ENCODE measurements around the gene ADGRF1. TPM values are rescaled to one million over a fixed set of nuclear protein-coding genes. Genes with fewer than 3 reads are reported as not detected.

Gene ADGRF1
- total RNA-seq, 1 donor from 2014 or later: not detected

- DNase-seq (ENCODE audit: extremely low spot score, unreplicated experiment): no peak
- Mint-ChIP-seq H3K9me3 (ENCODE audit: unreplicated experiment) (no peaks in the 10 kb centered on the region), H3K27me3 (ENCODE audit: unreplicated experiment) (peaks cover 18% of the 10 kb centered on the region), H3K4me1 (ENCODE audit: unreplicated experiment) (peaks cover 8% of the 10 kb centered on the region), H3K27ac (ENCODE audit: unreplicated experiment) (no peak overlapping the region), H3K36me3 (ENCODE audit: unreplicated experiment) (no peaks in the 10 kb centered on the region), H3K4me3 (ENCODE audit: unreplicated experiment) (no peak overlapping the region)
- TF ChIP-seq, protein P1, sequence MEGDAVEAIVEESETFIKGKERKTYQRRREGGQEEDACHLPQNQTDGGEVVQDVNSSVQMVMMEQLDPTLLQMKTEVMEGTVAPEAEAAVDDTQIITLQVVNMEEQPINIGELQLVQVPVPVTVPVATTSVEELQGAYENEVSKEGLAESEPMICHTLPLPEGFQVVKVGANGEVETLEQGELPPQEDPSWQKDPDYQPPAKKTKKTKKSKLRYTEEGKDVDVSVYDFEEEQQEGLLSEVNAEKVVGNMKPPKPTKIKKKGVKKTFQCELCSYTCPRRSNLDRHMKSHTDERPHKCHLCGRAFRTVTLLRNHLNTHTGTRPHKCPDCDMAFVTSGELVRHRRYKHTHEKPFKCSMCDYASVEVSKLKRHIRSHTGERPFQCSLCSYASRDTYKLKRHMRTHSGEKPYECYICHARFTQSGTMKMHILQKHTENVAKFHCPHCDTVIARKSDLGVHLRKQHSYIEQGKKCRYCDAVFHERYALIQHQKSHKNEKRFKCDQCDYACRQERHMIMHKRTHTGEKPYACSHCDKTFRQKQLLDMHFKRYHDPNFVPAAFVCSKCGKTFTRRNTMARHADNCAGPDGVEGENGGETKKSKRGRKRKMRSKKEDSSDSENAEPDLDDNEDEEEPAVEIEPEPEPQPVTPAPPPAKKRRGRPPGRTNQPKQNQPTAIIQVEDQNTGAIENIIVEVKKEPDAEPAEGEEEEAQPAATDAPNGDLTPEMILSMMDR (IDR thresholded peaks at IDR 0.05): no peak
Observed at GRCh38 chr6:47075741-47076421, 33.7 kb upstream of the ADGRF1 start.

DNA sequence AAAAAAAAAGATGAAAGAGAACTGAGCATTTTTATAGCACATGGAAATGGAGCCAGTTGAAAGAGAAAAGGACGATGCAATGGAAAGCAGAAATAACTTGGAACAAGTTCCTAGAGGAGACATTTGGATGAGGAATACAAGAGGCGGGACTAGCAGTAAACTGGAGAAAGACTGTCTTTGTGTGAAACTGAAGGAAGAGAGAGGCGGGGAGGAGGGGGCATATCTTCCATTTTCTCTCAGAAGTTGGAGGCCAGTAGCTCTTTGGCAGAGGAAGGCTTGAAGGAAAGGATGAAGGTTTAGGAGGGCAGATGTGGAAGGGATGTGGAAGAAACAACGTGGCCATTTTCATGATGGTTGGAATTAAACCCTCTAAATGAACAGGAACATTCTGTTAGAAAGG is 33.0 kb upstream of the ADGRF1 start:
- DNase-seq (ENCODE audit: extremely low spot score, unreplicated experiment): no peak
- Mint-ChIP-seq H3K4me1 (ENCODE audit: unreplicated experiment) (peaks cover 8% of the 10 kb centered on the region), H3K36me3 (ENCODE audit: unreplicated experiment) (no peaks in the 10 kb centered on the region), H3K4me3 (ENCODE audit: unreplicated experiment) (no peak overlapping the region), H3K27me3 (ENCODE audit: unreplicated experiment) (peaks cover 18% of the 10 kb centered on the region), H3K27ac (ENCODE audit: unreplicated experiment) (no peak overlapping the region), H3K9me3 (ENCODE audit: unreplicated experiment) (no peaks in the 10 kb centered on the region)
- TF ChIP-seq, protein P1 (IDR thresholded peaks at IDR 0.05): no peak

DNA sequence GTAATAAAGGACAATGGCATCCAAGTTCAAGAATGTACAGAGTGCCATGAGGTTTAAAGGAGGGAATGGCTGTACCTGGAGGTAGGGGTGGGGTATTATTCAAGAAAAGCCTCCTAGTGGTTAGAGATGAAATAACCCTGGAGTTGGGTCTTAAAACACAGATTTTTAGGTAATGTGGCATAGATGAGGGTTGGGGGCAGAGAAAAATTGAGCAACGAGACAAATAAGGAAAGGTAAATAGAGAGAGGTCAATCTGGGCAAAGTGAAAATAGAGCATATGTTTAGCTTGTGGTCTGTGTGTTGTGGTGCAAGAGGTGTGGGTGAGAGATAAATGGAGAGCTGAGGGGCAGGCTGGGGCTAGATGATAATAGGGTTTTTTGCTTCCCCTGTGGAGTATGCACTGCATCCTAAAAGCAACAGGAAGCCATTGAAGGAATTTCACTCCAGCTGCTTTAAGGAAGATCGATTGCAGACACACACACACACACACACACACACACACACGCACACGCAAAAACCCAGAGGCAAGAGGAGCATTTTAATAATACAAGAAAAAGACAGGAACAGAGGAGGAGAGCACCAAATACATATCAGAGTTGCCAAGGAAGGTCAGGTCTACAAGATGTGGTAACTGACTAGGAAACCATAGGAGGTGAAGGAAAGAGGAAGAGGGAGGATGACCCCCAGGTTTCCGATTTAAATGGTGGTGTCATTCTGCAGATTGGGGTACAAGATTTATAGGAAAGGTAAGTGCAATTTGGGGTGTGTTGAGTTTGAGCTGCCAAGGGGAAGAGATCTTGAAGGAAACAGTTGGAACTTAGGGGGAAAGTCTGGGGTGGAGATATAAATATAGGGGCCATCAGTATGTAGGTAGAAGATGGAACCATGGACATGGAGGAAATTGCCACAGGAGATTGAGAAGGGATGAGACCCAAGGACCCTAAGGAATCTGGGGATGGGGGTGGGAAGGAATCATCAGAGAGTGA is 31.3 kb upstream of the ADGRF1 start:
- TF ChIP-seq, protein P1 (IDR thresholded peaks at IDR 0.05): peak; percentile 15
- no peak overlapping the region for H3K4me3 Mint-ChIP-seq (ENCODE audit: unreplicated experiment)
- no peak overlapping the region for H3K27ac Mint-ChIP-seq (ENCODE audit: unreplicated experiment)
- no peaks in the 10 kb centered on the region for H3K9me3 Mint-ChIP-seq (ENCODE audit: unreplicated experiment)
- no peaks in the 10 kb centered on the region for H3K36me3 Mint-ChIP-seq (ENCODE audit: unreplicated experiment)
- DNase-seq (ENCODE audit: extremely low spot score, unreplicated experiment): no peak
- H3K27me3 Mint-ChIP-seq (ENCODE audit: unreplicated experiment): peaks cover 18% of the 10 kb centered on the region
- H3K4me1 Mint-ChIP-seq (ENCODE audit: unreplicated experiment): peaks cover 8% of the 10 kb centered on the region

GRCh38 chr6:47072667-47073066 is 30.5 kb upstream of the ADGRF1 start:
- Mint-ChIP-seq H3K4me1 (ENCODE audit: unreplicated experiment) (peaks cover 8% of the 10 kb centered on the region), H3K27me3 (ENCODE audit: unreplicated experiment) (peaks cover 18% of the 10 kb centered on the region), H3K9me3 (ENCODE audit: unreplicated experiment) (no peaks in the 10 kb centered on the region), H3K4me3 (ENCODE audit: unreplicated experiment) (no peak overlapping the region), H3K27ac (ENCODE audit: unreplicated experiment) (no peak overlapping the region), H3K36me3 (ENCODE audit: unreplicated experiment) (no peaks in the 10 kb centered on the region)
- DNase-seq (ENCODE audit: extremely low spot score, unreplicated experiment): no peak
- TF ChIP-seq, protein P1 (IDR thresholded peaks at IDR 0.05): no peak

- DNase-seq (ENCODE audit: extremely low spot score, unreplicated experiment): no peak
- no peaks in the 10 kb centered on the region for H3K9me3 Mint-ChIP-seq (ENCODE audit: unreplicated experiment)
- H3K4me3 Mint-ChIP-seq (ENCODE audit: unreplicated experiment): no peak overlapping the region
- H3K4me1 Mint-ChIP-seq (ENCODE audit: unreplicated experiment): peaks cover 2% of the 10 kb centered on the region
- peaks cover 11% of the 10 kb centered on the region for H3K27me3 Mint-ChIP-seq (ENCODE audit: unreplicated experiment)
- no peak overlapping the region for H3K27ac Mint-ChIP-seq (ENCODE audit: unreplicated experiment)
- H3K36me3 Mint-ChIP-seq (ENCODE audit: unreplicated experiment): no peaks in the 10 kb centered on the region
- TF ChIP-seq, protein P1 (IDR thresholded peaks at IDR 0.05): no peak
Observed at GRCh38 chr6:47071681-47072080, 29.5 kb upstream of the ADGRF1 start.
